Cardiac fibroblast (primary cell): Measurements from ENCODE around the gene GALR1.
A peak's percentile ranks its signal among the peaks of the same experiment; 100 is the strongest.

ENCODE experiments used
- DNase-seq, 2 donors: peaks; one replicate each; pipeline versions ENCODE4 v3.0.0 to v3.0.0-alpha.2; 2010; ENCODE audit warnings: low read depth in 2 of 2
- H3K4me3 ChIP-seq, 2 donors: replicated peaks in 1 of 2; 1 replicate in 1 of 2; 2 replicates in 1 of 2; pipeline ENCODE4 v1.5.1; 2011; ENCODE audit warnings: low read depth in 2 of 2, low read length in 2 of 2, mild to moderate bottlenecking in 2 of 2, moderate library complexity in 1 of 2
- CTCF ChIP-seq: IDR thresholded peaks from one replicate; pipeline ENCODE4 v1.5.1; 2011; ENCODE audit warnings: low read depth, mild to moderate bottlenecking, low read length, inconsistent platforms

Gene GALR1

GRCh38 chr18:77316641-77317040 lies 67.0 kb downstream of the GALR1 start:
- TF ChIP-seq CTCF = no peak
- H3K4me3 ChIP-seq = no peak overlapping the region
- DNase-seq = peak in 1 of 2 donors; percentile 12

GRCh38 chr18:77320971-77321559 lies 71.4 kb downstream of the GALR1 start:
- no peak overlapping the region for H3K4me3 ChIP-seq
- peak in 1 of 2 donors; percentile 1 for DNase-seq
- no peak for TF ChIP-seq CTCF

GRCh38 chr18:77321823-77322805 lies 72.5 kb downstream of the GALR1 start:
- no peak overlapping the region for H3K4me3 ChIP-seq

GRCh38 chr18:77323640-77324299 lies 74.1 kb downstream of the GALR1 start:
- DNase-seq = no peak
- no peak overlapping the region for H3K4me3 ChIP-seq
- no peak for TF ChIP-seq CTCF

More at GRCh38 chr18:77321823-77322805, 72.5 kb downstream of the GALR1 start:
- no peak for TF ChIP-seq CTCF
- DNase-seq = no peak
